Stimulated activated CD8-positive, alpha-beta memory T cell treated with anti-CD3 and anti-CD28 coated beads, Interleukin-4, amount 100 ng/mL, for 48 hours (primary cell): Measurements from ENCODE around the gene ARID5B.

ENCODE experiments used
- DNase-seq: peaks from one replicate; pipeline ENCODE4 v3.0.0-alpha.2; 2020

Gene ARID5B

DNA sequence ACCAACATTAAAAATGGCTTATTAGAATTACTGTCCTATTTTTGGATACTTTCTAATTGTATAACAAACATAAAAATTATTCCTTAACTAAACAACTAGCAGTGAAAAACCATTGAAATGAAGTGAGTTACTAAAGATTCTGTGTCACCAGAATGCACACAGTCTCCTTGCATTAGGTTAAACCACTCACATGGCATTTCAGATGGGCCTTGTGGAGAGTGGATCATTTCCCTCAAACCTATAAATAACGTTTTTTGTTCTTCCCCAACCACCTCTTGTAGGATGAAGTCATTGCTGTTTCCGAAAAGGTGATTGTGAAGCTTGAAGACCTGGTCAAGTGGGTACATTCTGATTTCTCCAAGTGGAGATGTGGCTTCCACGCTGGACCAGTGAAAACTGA lies 38.4 kb downstream of the ARID5B start:
- DNase-seq: no peak

DNA sequence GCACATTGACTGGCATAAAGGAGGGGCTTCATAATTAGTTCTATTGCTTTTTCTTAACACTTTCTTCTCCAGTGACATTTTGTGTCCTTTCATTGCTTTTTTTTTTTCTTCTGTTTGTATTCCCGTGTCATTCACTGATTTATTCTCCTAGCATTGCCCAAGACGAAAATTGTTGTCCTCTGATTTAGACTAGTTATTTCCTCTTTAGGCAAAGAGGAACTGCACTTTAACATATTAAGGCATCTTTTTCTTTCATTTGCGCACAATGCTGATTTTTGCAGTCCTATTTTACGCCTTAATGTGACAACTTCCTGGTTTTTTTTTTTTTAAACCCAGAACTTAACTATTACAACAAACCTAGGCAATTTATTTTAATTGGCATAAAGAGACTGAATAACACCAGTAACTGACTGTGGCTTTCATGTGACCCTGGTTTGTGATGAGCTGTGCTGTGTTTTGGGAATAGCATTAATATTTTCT lies 39.7 kb downstream of the ARID5B start:
- no peak for DNase-seq

DNA sequence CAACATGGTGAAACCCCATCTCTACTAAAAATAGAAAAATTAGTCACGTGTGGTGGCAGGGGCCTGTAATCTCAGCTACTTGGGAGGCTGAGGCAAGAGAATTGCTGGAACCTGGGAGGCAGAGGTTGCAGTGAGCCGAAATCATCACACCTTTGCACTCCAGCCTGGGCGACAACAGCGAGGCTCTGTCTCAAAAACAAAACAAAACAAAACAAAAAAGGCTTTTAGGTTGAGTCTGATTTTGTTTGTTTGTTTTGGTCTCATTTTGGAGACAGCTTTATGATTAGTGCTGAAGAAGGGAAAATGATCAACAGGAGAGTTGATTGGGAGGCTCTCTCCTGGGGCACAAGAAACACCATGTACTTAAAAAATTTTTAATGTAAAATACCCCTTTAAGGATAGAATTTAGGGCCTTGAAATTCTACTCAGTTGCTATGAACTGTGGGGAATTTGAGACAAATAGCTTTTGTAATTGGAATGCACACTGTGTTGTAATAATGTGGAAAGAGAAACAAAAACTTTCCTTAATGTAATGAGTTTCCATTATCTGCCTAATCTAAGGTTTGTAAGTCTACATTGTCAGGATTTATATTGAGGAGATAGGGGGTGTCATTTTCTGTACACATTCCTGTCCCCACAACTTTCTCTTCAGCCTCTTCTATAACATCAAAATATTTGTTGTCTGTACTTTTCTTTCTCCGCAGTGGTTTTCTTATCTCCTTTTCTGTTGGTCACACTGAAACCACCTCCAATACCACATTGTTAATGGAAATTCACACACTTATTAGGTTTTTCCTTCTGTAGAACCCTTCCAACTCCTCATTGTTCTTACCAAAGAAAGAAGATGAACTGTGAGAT lies 41.3 kb downstream of the ARID5B start:
- DNase-seq: no peak

DNA sequence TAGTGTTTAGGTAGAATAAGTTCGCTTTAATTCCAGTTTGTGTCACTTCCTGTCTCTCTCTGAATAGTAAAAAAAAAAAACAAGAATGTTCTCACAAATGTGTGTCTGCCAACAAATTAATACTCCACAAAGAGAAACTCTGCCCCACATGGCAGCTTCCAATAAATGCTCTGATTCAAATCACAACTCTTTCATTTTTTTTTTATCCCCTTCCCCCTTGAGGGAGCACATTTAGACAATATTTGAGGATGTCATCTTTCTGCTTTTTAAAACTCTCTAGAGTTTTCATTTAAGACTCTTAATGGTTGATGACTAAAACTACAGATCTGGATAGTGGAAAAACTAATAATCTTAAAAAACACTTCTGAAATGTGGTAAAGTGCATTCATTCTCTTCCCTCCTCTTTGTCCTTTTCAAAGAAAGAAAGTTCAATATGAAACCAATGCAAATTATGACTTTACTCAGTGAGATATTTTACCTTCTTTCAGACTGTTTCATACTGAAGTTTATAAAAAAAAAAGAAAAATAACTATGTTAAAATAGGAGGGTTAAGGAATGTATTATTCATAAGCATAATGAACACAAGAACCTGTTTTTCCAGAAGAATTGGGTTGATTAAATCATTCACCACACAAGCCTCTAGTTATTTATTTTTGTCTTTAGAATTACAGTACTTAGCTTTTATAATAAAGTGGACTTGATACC lies 42.3 kb downstream of the ARID5B start:
- DNase-seq: no peak

DNA sequence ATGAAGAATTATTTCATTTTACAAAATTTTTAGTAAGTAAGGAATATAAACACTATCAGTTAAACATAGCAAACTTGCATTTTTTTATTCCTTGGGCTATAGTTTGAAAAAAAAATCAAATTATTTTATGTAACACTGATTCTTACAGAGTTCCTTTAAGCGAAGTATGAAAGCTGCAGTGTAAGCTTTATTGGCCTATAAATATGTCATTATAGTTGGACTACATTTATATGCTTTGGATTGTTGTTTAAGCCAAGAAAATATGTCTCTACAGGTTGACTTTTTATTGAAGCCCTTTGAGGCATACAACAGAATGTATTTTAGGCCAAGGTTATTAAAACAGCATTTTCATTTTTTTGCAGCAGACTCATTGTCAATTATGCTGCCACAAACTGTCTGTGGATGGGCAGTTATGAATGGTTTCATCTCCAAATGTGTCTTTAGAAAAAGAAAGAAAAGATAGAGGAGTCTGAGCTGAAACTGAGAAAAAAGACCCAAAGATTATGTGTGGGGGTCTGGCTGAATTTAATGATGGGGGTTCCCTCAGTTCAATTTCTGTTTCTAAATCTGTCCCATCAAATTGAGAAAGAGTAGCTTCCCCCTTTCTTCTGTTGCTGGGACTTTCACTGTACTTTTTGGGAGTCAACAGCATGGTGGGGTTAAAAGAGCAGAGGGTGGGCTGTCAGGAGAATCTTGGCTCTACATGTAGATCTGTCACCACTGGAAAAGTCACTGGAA lies 43.1 kb downstream of the ARID5B start:
- DNase-seq: no peak

DNA sequence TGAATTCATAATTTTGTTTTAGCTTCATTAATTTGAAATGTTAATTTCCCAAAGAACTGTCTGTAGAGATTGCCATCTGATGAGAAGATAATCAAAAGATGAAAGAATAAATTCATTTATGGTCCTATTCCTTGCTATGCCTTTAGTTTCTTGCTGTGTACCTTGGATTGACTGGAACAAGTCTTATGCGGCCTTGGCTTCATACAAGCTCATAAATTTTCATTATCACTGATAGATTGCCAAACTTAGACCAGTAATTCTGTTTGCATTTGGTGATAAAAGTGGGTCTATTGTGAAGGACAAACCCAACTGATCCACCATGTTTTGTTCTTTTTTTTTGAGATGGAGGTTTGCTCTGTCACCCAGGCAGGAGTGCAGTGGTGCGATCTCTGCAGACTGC lies 48.2 kb downstream of the ARID5B start:
- DNase-seq: no peak

DNA sequence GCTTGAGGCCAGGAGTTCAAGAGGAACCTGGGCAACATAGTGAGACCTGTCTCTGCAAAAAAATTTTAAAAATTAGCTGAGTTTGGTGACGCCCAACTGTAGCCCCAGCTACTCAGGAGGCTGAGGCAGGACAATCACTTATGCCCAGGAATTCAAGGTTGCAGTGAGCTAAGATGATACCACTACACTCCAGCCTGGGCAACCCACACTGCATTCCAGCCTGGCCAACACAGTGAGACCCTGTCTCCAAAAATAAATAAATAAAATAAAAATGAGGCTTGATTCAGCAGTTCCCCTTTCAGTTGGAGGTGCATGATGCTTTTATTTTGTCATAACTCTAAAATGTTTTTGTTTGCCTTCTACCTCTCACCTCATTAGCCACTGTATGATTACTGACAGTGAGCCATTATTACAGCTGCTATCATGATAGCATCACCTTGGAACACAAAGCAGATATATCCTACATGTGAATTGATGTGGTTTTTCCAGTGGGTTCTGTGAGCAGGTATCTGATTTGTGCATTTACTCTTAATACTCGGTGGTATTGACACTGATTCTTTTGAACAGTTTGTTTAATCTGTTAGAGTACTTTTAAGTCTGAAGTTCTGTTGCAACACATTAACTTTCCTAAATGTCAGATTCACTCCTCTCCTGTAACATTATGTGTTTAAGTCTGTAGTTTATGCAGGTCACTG lies 49.1 kb downstream of the ARID5B start:
- DNase-seq: no peak

DNA sequence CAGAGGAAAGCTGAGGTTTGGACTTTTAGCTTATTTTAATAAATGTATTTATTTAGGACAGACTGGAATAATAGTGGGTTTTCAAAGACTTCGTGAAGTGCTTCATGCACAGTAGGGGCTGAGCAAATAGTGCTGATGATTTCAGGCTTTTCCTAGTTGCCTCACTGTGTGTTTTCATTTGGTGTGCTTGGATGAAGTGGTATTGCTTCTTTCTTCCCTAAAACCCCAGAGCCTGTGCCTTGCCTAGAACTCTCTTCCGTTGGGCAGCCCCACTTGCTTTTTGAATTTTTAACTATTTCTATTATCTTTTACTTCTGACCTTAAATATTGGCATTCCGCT lies 49.6 kb downstream of the ARID5B start:
- no peak for DNase-seq

DNA sequence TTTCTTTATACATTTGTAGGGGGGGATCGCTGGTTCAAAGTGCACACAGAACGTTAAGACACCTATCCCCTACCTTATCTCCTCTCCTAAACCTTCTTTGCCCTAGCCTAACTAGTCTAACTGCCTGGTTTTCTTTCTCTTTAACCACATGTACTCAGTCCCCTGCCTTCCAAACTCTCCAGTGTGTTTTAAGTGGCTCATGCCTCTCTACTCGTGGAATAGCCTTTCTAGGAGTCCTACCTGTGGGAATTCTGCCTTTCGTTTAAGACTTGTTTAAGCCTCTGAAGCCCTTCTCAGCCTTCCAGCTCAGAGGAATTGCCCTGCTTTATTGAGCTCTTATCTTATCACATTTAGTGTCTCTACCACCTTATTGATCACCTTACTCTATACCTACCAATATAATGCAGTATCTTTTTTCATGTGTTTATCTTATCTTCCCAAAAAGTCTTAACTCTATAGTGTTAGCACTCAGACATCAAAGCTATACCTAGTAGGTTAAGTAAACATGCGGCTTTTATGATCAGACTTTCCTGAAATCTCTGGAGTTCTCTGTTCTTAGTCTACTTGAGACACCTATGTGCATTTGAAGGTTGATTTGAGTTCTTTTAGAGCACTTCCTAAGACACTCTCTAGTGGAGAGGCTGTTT lies 50.7 kb downstream of the ARID5B start:
- DNase-seq: no peak

DNA sequence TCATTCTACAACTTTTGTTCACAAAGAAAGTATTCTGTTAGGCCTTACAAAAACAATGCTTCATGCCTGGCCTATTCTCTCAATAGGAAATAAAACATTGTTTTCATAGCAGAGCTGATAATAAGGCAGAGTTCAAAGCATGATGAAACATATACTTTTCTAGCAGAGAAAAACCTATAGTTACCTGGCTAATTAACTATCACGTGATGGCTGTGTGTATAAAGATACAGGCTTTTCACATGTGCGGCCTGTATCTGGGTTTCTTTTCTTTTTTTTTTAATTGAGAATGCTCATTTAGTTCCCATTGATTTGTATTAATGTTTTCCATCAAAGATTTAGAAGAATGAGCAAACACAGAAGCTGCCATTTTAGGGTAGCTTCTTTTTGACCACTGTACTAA lies 51.7 kb downstream of the ARID5B start:
- no peak for DNase-seq

DNA sequence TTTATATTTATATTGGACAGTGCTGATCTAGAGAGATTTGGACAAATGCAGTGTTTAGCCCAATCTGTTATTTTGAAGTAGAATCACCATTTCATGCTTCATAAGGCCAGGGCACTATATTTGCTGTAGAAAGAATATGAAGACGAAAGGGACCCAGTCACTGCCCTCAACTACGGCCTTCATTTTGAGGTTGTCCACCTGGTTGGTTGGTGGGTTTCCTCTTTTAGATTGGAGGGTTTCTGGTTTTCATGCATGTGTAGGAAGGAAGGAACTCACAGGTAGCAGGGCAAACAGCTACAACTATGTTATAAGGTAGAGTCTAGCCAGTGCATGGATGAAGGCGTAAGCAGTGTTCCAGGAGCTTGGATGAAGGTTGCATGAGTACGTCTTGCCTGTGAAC lies 56.3 kb downstream of the ARID5B start:
- no peak for DNase-seq

DNA sequence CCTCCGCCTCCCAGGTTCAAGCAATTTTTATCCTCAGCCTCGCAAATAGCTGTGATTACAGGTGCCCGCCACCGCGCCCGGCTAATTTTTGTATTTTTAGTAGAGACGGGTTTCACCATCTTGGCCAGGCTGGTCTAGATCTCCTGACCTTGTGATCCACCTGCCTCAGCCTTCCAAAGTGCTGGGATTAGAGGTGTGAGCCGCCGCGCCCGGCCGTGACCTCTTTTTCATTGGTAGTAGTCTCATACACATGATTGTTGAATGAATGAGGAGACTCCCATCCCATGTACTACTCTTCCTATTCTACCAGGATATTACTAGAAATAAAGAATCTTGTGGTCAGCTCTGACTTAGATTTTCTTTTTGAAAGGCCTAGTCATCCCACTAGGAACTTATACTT lies 56.8 kb downstream of the ARID5B start:
- DNase-seq: no peak

DNA sequence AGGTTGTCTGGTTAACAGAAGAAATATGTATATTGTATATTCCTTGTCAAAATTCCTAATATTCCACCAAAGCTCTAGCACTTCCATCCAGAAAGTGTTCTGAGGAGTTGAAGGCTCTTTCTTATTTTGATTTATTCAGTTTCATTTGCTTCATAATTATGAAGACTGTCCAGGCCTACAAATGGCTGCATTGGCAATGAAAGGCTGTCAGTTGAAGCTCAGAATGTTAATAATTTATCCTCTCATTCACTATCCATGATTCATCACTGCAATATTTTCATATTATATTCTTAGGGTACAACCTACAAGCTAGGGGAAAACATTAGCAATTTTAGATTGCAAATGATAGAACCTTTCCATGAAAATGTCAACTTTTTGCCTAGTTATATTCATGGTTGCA lies 57.3 kb downstream of the ARID5B start:
- no peak for DNase-seq

DNA sequence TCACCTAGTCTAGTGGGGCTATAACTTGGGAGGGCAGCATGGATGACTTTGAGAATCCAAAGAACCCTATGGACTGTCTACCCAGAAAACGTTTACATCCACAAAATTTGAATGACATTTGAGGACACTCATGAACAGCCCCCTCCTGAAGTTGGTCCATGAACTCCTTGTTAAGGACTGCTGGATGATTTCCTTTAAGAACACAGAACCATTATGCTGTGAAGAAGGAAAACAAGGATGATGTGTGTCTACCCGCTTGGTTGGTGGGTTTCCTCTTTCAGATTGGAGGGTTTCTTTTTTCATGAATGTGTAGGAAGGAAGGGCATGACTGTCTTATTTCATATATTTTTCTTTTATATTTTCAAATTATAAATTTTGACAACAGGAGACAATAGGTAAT lies 58.3 kb downstream of the ARID5B start:
- DNase-seq: no peak

DNA sequence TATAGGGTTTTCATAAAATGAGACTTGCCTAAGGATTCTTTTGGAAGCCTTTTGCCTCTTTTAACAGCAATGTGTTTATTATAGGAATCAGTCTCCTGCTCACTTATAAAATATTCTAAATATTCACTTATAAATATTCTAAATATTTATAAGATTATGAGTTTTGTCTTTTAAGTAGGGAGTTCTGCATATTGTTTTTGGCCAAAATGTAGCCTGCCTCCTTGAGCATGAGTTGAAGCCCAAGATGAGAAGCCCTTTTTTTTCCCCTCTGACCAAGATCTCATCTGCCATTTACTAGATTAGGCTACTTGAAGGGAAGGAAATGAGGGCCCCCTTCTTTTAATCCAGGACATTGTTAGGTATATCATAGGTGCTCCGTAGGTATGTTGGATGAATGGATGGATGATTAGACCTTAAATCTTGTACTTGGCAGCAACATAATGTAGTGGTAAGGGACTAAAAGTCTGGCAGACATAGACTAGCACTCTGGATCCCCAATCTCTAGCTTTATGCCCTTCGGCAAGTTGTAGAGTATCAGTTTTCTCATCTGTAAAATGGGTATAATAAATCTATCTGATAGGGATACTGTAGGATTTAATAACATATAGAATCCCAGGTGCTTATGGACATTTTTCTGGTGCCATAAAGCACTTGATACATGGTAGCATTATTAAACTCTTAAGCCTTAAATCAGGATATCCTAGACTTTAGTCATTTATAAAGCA lies 59.1 kb downstream of the ARID5B start:
- no peak for DNase-seq

DNA sequence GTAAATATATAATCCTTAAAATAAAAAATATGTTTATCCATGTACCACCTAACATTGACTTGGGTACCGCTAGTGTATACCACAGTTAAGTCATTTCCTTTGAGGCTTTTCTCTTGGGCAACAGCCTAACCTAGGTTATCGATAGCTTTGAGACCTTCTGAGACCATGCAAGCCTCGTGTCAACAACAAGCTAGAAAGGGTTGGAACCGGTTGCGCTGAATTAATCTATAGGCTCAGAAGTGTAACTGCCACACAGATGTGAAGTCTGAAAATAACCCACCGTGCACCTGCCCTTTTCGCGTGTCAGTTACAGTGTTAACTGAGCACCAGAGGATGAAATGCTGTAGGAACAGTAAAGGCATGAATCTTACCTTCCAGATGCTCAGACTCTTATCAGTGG lies 59.8 kb downstream of the ARID5B start:
- no peak for DNase-seq

DNA sequence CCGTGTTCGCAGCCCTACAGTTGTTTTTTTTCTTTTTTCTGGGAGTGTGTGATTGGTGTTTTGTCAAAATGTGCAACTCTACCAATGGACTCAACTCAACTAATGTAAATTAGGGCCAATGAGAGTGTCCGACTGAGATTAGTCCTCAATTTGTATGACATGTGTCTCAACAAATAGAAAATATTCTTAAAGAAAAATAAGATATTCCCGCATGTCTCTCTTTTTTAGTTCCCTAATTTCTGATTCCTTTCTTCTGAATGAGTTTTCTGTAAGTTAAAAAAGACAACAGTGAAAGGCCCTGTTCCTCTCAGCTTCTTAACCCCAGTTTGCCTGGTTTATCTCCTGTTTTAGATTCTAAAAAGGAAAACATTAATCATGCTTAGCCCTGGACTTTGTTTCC lies 61.5 kb downstream of the ARID5B start:
- DNase-seq: no peak

DNA sequence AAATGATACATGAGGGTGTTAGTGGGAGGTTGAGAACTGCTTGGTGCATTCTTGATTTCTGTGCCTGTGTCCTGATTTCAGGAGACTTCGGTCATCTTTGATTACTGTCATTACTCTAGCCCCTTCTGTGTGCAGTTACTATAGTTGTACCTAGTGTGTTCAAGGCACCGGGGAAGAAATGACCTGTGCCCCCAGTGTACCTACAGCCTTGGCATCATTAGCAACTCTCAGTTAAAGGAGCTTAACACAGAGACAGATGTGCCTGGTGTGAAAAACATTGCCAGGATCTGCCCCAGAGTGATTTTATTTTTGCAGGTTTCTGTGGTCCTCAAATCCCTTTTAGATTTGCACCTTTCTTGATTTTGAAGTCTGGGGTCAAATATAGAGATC lies 62.2 kb downstream of the ARID5B start:
- DNase-seq: no peak

DNA sequence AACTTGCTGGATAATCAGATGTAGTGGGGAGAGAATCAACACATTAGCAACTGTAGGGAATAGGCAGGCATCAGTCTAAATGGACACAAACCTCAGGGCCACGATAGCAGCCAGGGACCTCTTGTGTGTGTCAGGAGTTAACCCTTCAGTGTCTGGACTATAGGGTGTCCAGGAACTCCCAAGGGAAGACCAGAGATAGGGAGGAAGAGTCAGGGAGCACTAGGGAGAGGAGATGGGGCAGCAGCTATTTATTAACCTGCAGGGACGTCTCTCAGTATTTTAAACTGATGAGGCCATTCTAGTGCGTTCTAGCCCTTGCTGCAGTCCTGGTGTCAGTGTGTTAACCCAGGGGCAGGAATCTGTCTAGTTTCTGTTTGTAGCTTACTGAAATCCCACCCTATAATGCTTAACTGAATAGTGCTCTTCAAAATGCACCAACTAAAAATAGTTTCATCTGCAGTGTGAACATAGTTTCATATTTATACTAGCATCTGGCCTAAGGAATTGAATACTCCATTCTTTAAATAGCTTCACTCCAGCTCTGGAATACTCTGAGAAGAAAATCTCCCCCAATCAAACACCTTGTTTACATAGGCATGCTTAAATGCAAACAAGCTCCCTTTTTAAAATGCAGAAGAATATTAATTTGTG lies 62.7 kb downstream of the ARID5B start:
- DNase-seq: no peak

DNA sequence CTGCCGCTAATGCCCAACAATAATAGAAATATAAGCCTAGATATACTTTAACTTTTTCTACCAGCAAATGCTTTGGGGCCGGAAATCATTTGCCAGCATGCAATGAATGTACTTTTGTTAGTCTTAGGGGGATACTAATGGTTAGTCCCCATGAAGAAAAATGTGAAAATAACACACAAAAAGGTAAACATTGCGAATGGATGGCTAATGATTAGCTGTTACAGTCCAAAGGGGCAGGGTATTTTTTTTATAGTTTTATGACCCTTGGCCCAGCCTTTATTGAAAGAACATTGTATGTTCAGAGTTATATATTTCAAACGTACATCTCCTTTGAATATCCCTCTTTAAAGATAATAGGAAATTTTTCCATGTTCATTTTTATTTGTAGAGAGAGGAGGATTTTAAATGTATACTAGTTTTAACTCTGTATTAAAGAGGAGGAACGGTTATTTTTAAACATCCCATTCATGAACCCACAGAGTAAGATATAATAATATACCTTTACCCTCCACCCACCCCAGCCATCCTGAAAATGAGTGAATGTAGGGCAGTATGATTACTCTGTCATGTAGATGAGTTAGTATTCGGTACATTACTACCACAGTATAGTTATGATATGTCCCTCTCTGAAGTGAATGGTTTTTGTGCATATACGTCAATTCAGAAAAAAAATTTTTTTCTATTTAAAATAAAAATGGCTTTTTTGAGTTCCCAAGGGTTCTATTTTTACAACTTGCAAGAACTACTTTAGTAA lies 63.6 kb downstream of the ARID5B start:
- no peak for DNase-seq
